Measurements from ENCODE around the gene CSMD2. TPM values are rescaled to one million over a fixed set of nuclear protein-coding genes. Genes with fewer than 3 reads are reported as not detected.

Gene CSMD2
- polyA plus RNA-seq, 1 donor, result 0.36 TPM

- no peak for DNase-seq
- no peaks in the 10 kb centered on the region for H3K9me3 ChIP-seq (ENCODE audit: control insufficient read depth, low read depth, low read length)
- H3K27me3 ChIP-seq (ENCODE audit: control insufficient read depth, insufficient read depth, low read length), result no peaks in the 10 kb centered on the region
- no peak overlapping the region for H3K4me3 ChIP-seq (ENCODE audit: low read length)
- no peaks in the 10 kb centered on the region for H3K36me3 ChIP-seq (ENCODE audit: control insufficient read depth, insufficient read depth, low read length)
- H3K4me1 ChIP-seq (ENCODE audit: control insufficient read depth, insufficient read depth, low read length), result no peaks in the 10 kb centered on the region
- H3K27ac ChIP-seq (ENCODE audit: low read length), result no peak overlapping the region
- no CpG with 5 or more reads among the region's 18 CpGs for WGBS (ENCODE audit: insufficient coverage, low lambda C conversion rate)
These were observed 450.6 kb downstream of the CSMD2 start for GRCh38 chr1:33714421-33714820.

- Histone ChIP-seq H3K36me3 (ENCODE audit: control insufficient read depth, insufficient read depth, low read length) (no peaks in the 10 kb centered on the region), H3K27me3 (ENCODE audit: control insufficient read depth, insufficient read depth, low read length) (no peaks in the 10 kb centered on the region), H3K4me1 (ENCODE audit: control insufficient read depth, insufficient read depth, low read length) (no peaks in the 10 kb centered on the region), H3K4me3 (ENCODE audit: low read length) (no peak overlapping the region), H3K9me3 (ENCODE audit: control insufficient read depth, low read depth, low read length) (no peaks in the 10 kb centered on the region), H3K27ac (ENCODE audit: low read length) (no peak overlapping the region)
- WGBS (ENCODE audit: insufficient coverage, low lambda C conversion rate), result 0% methylated on average over 1 of the region's 9 CpGs
- DNase-seq, result no peak
These were observed 451.8 kb downstream of the CSMD2 start for GRCh38 chr1:33713058-33713877.

GRCh38 chr1:33712186-33712585, 452.8 kb downstream of the CSMD2 start:
- Histone ChIP-seq H3K36me3 (ENCODE audit: control insufficient read depth, insufficient read depth, low read length) (no peaks in the 10 kb centered on the region), H3K27me3 (ENCODE audit: control insufficient read depth, insufficient read depth, low read length) (no peaks in the 10 kb centered on the region), H3K4me1 (ENCODE audit: control insufficient read depth, insufficient read depth, low read length) (no peaks in the 10 kb centered on the region), H3K27ac (ENCODE audit: low read length) (no peak overlapping the region), H3K9me3 (ENCODE audit: control insufficient read depth, low read depth, low read length) (no peaks in the 10 kb centered on the region), H3K4me3 (ENCODE audit: low read length) (no peak overlapping the region)
- WGBS (ENCODE audit: insufficient coverage, low lambda C conversion rate), result no CpG with 5 or more reads among the region's 6 CpGs
- no peak for DNase-seq

- no peak overlapping the region for H3K4me3 ChIP-seq (ENCODE audit: low read length)
- no CpG with 5 or more reads among the region's 6 CpGs for WGBS (ENCODE audit: insufficient coverage, low lambda C conversion rate)
These were observed 453.5 kb downstream of the CSMD2 start for GRCh38 chr1:33711511-33711910.

GRCh38 chr1:33710967-33711366, 454.1 kb downstream of the CSMD2 start:
- no peaks in the 10 kb centered on the region for H3K4me1 ChIP-seq (ENCODE audit: control insufficient read depth, insufficient read depth, low read length)
- DNase-seq, result no peak
- H3K36me3 ChIP-seq (ENCODE audit: control insufficient read depth, insufficient read depth, low read length), result no peaks in the 10 kb centered on the region
- H3K27me3 ChIP-seq (ENCODE audit: control insufficient read depth, insufficient read depth, low read length), result no peaks in the 10 kb centered on the region
- no CpG with 5 or more reads among the region's 2 CpGs for WGBS (ENCODE audit: insufficient coverage, low lambda C conversion rate)
- no peak overlapping the region for H3K27ac ChIP-seq (ENCODE audit: low read length)
- no peak overlapping the region for H3K4me3 ChIP-seq (ENCODE audit: low read length)
- H3K9me3 ChIP-seq (ENCODE audit: control insufficient read depth, low read depth, low read length), result no peaks in the 10 kb centered on the region

More at GRCh38 chr1:33711511-33711910, 453.5 kb downstream of the CSMD2 start:
- Histone ChIP-seq H3K9me3 (ENCODE audit: control insufficient read depth, low read depth, low read length) (no peaks in the 10 kb centered on the region), H3K36me3 (ENCODE audit: control insufficient read depth, insufficient read depth, low read length) (no peaks in the 10 kb centered on the region), H3K4me1 (ENCODE audit: control insufficient read depth, insufficient read depth, low read length) (no peaks in the 10 kb centered on the region), H3K27me3 (ENCODE audit: control insufficient read depth, insufficient read depth, low read length) (no peaks in the 10 kb centered on the region), H3K27ac (ENCODE audit: low read length) (no peak overlapping the region)
- DNase-seq, result no peak

- no peaks in the 10 kb centered on the region for H3K27me3 ChIP-seq (ENCODE audit: control insufficient read depth, insufficient read depth, low read length)
- H3K4me1 ChIP-seq (ENCODE audit: control insufficient read depth, insufficient read depth, low read length), result no peaks in the 10 kb centered on the region
- 100% methylated on average over 1 of the region's 6 CpGs for WGBS (ENCODE audit: insufficient coverage, low lambda C conversion rate)
- no peaks in the 10 kb centered on the region for H3K36me3 ChIP-seq (ENCODE audit: control insufficient read depth, insufficient read depth, low read length)
- H3K4me3 ChIP-seq (ENCODE audit: low read length), result no peak overlapping the region
- H3K9me3 ChIP-seq (ENCODE audit: control insufficient read depth, low read depth, low read length), result no peaks in the 10 kb centered on the region
- no peak for DNase-seq
- H3K27ac ChIP-seq (ENCODE audit: low read length), result no peak overlapping the region
These were observed 455.0 kb downstream of the CSMD2 start for GRCh38 chr1:33709783-33710718.

GRCh38 chr1:33709174-33709782, 455.8 kb downstream of the CSMD2 start:
- no peak for DNase-seq
- Histone ChIP-seq H3K4me3 (ENCODE audit: low read length) (no peak overlapping the region), H3K27me3 (ENCODE audit: control insufficient read depth, insufficient read depth, low read length) (no peaks in the 10 kb centered on the region), H3K36me3 (ENCODE audit: control insufficient read depth, insufficient read depth, low read length) (no peaks in the 10 kb centered on the region), H3K9me3 (ENCODE audit: control insufficient read depth, low read depth, low read length) (no peaks in the 10 kb centered on the region), H3K4me1 (ENCODE audit: control insufficient read depth, insufficient read depth, low read length) (no peaks in the 10 kb centered on the region), H3K27ac (ENCODE audit: low read length) (no peak overlapping the region)
- 83% methylated on average over 1 of the region's 9 CpGs for WGBS (ENCODE audit: insufficient coverage, low lambda C conversion rate)

- Histone ChIP-seq H3K36me3 (ENCODE audit: control insufficient read depth, insufficient read depth, low read length) (no peaks in the 10 kb centered on the region), H3K27ac (ENCODE audit: low read length) (no peak overlapping the region), H3K9me3 (ENCODE audit: control insufficient read depth, low read depth, low read length) (no peaks in the 10 kb centered on the region), H3K4me1 (ENCODE audit: control insufficient read depth, insufficient read depth, low read length) (no peaks in the 10 kb centered on the region), H3K27me3 (ENCODE audit: control insufficient read depth, insufficient read depth, low read length) (no peaks in the 10 kb centered on the region), H3K4me3 (ENCODE audit: low read length) (no peak overlapping the region)
- no peak for DNase-seq
- no CpG with 5 or more reads among the region's 12 CpGs for WGBS (ENCODE audit: insufficient coverage, low lambda C conversion rate)
These were observed 458.3 kb downstream of the CSMD2 start for GRCh38 chr1:33706634-33707255.

GRCh38 chr1:33703464-33703863, 461.6 kb downstream of the CSMD2 start:
- WGBS (ENCODE audit: insufficient coverage, low lambda C conversion rate), result 33% methylated on average over 1 of the region's 3 CpGs

More at GRCh38 chr1:33703464-33703863, 461.6 kb downstream of the CSMD2 start:
- no peaks in the 10 kb centered on the region for H3K9me3 ChIP-seq (ENCODE audit: control insufficient read depth, low read depth, low read length)
- H3K27ac ChIP-seq (ENCODE audit: low read length), result no peak overlapping the region
- H3K27me3 ChIP-seq (ENCODE audit: control insufficient read depth, insufficient read depth, low read length), result no peaks in the 10 kb centered on the region
- H3K36me3 ChIP-seq (ENCODE audit: control insufficient read depth, insufficient read depth, low read length), result no peaks in the 10 kb centered on the region
- no peak for DNase-seq
- H3K4me1 ChIP-seq (ENCODE audit: control insufficient read depth, insufficient read depth, low read length), result no peaks in the 10 kb centered on the region
- no peak overlapping the region for H3K4me3 ChIP-seq (ENCODE audit: low read length)
